HL-60/S4 treated with retinoic acid at 250 ng/mL for 4 days and 3 days (cell line): ENCODE data around the gene DNAL4.
"Not testable (repeated sequence)": the region's sequence is repeated elsewhere in the genome, so short reads cannot be mapped to it uniquely, and the experiment has no call there.

ENCODE experiments used
- in situ Hi-C: fragments of 300-500 bp; cut with MboI; formaldehyde crosslinking; loops from 2 replicates; pipeline ENCODE4 v1.7.0; 2022; ENCODE audit warnings: low sequenced_read_pairs

The DNAL4 gene

DNA sequence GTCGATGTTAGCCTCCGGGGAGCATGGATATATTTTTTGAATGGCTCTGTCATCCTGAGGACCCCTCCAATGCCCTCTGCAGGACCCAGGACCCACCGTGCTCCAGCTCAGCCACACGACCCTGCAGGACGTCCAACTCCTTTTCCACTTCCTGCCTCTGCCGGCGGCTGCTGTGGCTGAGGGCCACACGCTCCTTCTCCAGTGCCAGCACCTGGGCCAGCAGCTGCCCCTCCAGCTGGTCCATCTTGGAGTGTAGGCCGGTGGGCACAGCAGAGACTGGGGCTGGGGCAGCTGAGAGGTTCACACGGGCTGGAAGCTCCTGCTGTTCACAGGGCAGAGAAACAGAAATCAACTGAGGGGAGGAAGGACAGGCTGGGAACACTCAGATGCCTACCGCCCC lies 34.2 kb upstream of the DNAL4 start:
- in situ Hi-C loops = no loop called here

DNA sequence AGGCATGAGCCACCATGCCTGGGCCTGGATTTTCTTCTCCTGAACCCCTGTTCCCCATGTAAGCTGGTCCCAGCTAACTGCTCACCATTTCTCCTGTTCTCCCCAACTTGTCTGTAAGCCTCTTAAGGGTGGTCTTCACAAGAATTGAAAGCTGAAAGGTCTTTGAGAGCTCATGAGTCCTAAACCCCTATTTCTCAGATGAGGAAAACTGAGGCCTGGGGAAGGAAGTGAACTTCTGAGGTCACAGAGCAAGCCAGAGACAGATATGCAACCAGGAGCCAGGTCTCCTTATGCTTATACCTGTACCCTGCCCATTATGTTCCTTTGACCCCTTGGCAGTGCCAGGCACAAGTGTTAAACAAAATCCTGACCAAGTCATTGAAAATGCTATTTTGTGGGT lies 33.6 kb upstream of the DNAL4 start:
- in situ Hi-C loops = no loop called here

DNA sequence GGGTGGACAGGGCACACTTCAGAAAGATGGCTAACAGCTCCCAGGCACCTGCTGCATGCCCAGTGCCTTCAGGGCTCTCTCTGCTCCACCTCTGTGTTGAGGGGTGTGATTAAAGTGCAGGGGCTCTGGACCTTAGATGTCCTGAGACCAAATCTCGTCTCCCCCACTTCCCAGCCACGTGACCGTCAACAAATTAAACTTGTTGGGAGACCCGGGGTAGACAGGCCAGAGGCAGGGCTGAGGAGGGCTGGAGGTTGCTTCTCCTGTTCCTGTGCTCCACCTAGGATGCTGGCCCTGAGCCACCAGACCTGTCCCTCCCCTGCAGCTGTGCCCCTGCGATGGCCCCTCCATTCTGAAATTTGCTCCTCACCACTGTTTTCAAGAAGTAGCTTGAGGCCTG lies 32.9 kb upstream of the DNAL4 start:
- in situ Hi-C loops = no loop called here

DNA sequence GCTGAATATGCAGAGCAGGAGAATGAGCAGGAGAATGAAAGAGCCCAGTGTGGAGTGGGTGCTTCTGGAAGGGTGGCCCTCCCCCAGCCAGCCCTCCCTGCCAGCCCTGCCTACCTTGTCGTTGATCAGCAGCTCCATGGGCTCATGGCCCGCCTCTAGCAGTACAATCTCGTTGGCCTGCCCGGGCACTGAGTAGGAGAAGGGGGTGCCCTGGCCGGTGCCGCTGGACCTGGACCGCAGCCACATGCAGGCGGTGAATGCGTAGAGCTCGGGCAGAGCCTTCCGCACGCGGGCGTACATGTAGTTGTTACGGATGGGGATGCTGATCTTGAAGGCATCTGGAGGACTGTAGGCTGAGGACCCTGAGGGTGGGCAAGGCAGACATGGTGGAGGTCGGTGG lies 32.4 kb upstream of the DNAL4 start:
- in situ Hi-C loops = no loop called here

DNA sequence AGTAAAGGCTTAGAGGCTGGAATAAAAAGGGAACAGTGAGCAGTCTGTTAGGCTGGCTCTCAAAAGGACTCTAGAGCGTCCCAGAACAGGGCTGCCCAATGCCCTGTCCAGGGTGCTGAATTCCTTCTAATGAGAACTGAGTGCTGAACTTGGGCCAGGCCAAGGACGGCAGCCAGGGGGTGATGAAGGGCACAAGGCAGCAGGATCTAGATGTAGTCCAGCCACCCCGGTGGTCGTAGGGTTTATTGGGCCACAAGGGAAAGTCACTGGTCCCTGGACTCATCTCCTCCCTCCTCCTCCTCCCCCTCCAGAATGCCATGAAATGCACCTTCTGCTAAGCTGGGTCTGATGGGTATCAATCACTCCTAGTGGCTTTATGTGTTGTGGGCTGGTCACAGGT lies 30.6 kb upstream of the DNAL4 start:
- in situ Hi-C loops = no loop called here

DNA sequence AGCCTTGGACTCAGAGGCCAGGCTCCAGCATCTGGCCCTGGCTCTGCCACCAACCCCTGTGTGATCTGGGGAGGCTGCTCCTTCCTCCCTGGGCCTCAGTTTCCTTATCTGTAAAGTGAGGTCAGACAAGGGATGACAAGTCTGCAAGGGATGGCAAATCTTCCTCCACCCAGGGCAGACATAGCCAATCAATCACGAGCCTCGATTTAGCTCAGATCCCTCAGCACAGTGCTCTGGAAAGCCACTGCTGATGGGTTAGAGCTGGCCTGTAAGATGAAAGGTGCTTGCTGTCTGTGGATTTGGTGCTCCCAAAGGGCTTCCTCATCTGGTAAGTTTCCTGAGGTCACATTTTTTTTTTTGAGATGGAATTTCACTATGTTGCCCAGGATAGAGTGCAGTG lies 29.7 kb upstream of the DNAL4 start:
- in situ Hi-C loops = no loop called here

DNA sequence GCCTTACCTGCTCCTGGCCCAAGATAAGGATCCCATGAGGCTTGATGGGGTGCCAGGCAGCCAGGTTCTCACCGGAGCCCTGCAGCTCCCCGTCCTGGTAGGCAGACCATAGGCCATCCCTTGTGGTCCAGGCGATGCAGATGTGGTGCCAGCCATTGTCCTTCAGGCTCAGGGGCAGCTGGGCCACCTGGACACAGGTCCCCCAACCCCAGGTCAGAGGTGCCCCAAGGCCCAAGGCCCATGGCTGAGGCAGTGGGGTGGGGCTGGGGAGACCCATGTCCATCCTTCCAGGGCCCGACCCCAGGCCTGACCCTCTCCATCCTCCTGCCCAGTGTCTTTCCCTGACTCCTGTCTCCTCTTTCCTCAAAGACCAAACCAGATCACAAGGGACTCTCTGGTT lies 29.1 kb upstream of the DNAL4 start:
- in situ Hi-C loops = no loop called here

DNA sequence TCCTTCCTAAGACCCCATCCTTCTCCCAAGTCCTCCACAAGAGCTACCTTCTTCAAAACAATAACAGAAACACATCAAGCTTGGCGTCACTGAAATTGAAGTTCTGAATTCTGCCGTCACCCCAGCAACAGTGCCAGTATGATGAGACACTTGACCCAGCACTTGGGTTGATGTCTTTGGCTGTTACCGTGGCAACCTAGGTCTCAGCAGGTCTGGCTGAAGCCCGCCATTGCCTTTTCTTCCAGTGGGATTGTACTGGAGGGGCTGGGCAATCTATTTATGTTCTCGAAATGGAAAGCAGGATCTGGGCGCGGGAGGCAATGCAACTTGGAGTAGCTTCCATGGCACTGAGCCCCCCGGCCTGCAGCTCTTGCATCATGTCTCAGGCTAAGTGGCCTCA lies 26.1 kb upstream of the DNAL4 start:
- in situ Hi-C loops = no loop called here

DNA sequence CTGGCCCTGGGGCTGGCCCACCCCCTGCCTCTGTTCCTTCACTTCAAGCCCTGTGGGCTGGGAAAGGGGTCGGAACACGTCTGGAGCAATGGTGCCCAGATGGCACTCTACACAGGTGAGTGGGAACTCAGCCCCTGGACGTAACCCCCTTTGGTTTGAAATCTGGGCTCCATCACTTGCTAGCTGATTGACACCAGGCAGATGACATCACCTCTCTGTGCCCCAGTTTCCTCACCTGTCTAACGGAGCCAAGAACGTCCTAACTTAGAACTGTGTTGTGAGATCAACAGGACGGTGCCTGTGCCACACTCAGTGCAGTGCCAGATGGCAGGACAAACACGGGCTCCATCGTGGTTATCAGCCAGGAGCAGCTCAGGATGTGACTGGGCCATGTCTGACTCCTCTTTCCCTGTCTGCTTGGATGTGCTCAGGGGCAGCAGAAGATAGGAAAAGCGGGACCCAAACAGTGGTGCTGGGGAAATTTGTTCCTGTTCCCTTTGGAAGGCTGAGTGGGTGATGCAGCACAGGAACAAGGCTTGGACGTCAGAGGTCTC lies 25.5 kb upstream of the DNAL4 start:
- in situ Hi-C loops = no loop called here

DNA sequence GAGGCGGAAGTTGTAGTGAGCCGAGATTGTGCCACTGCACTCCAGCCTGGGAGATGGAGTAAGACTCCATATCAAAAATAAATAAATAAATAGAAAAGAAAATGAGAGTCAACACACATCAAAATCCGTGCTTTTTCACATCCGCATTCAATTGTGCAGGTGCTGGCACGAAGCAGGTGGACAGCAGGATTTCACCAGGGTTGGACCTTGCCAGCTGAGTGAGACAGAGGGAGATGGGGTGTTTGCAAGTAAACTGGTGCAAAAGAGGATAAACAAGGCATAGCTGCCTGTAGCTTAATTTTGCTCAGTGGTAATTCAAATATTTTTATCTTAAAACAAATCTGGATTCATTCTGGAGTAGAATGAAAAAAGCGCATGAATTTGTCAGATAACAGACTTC lies 23.3 kb upstream of the DNAL4 start:
- in situ Hi-C loops = no loop called here

DNA sequence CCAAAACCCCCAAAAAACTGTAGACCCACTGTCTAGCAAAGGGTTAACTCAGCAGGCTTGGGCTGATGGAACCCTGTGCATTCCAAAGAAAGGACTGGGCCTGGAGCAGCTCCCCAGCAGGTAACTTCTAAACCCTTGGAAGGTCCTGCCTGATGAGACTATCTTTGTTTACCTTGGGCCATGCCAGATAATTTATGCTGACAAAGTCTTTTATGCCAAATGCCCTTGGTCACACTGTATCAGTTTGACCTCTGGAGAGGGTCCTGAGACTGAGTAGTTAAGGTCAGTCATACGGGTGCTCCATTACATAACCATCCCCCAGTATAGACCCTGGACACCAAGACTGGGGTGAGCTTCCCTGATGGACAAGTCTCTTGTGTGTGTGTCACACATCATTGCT lies 21.9 kb upstream of the DNAL4 start:
- in situ Hi-C loops = no loop called here

DNA sequence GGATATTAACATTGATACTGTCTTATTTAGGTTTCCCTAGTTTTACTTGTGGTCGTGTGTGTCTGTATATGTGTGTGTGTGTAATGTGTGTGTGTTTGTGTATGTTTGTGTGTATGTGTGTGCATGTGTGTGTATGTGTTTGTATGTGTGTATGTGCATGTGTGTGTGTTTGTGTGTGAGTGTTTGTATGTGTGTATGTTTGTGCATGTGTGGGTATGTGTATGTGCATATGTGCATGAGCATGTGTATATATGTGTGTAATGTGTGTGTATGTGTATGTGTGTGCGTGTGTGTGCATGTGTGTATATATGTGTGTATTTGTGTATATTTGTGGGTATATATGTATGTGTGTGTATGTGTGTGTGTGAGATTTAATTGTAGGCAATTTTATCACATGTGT lies 17.3 kb upstream of the DNAL4 start:
- in situ Hi-C loops = no loop called here

DNA sequence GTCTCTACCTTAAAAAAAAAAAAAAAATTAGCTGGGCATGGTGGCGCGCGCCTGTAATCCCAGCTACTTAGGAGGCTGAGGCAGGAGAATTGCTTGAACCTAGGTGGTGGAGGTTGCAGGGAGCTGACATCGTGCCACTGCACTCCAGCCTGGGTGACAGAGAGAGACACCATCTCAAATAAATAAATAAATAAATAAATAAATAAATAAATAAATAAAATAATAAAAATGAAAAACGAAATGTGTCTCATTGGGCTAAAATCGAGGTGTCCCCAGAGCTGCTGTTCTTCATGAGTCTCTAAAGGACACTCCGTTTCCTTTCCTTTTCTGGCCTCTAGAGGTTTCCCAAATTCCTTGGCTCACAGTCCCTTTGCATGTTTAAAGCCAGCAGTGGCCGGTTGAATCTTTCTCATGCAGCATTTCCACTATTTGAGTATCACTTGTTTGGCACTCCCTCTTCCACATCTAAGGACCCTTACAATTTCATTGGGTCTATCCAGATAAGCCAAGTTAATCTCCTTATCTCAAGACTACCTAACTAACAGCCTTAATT lies 11.2 kb upstream of the DNAL4 start:
- in situ Hi-C loops = not testable (repeated sequence)

DNA sequence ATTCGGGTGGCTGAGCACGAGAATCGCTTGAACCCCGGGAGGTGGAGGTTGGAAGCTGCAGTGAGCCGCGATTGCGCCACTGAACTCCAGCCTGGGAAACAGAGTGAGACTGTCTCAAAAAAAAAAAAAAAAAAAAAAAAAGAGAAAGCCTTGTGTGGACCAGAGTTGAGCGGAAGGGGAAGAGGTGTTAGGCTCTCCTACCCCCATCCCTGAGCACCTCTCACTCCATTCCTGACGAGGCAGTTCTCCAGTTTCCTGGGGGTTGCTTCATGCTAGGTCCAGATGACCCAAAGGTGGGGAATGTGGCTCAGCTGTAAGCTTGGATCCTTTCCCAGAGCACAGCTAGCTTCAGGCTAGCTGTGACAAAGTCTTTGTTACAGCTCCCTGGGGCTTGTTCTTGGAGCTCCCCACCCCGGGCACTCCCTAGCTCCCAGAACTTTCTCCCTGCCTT lies 8.8 kb upstream of the DNAL4 start:
- in situ Hi-C loops = no loop called here

DNA sequence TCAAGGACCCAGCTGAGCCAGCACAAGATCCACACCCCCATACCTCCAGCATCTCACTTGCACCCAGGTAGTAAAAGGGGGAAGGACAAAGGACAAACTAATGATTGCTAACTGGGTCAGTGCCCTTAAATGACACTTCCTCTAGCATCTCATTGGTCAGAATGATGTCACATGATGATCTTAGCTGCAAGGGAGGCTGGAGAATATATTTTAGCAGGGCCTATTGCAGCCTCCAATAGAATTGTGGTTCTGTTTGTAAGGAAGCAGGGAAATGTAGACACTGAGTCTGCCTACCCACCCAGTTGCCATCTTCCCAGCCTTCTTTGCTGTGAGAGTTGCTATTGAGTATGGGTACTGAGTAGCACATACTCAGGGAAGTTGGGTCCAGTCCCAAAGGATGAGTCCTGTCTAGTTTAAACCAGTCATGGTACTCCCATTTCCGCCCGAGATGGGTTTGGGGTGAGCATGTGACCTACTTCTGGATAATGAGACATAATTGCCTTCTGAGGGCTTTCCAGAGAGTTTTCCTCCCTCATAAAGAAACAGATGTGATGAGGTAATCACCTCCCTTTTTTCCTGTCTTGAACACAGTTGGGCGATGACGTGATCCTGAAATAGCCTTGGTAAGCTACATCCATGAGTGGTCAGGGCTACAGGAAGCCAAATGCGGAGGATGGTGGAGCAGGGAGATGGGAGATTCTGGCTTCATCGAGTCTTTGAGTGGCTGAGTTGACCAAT lies 5.5 kb upstream of the DNAL4 start:
- in situ Hi-C loops = no loop called here

DNA sequence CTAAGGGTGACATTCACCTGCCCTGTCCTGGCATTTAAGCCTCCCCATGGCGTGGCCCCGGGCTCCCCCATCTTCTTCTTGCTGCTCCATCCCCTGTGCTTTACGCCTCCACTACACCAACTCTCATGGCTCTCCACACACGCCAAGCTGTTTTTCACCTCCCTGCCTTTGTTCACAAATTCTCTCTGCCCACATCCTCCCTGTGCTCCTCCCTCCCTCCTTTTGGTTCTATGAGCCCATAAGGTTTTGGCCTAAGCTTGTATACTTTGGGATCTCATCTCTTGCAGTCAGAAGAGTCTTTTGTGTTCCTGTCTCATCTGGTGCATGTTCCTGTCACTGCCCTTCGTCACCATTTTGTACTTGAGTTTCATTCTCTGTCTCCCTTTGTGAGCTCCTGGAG lies 4.6 kb upstream of the DNAL4 start:
- in situ Hi-C loops = no loop called here

DNA sequence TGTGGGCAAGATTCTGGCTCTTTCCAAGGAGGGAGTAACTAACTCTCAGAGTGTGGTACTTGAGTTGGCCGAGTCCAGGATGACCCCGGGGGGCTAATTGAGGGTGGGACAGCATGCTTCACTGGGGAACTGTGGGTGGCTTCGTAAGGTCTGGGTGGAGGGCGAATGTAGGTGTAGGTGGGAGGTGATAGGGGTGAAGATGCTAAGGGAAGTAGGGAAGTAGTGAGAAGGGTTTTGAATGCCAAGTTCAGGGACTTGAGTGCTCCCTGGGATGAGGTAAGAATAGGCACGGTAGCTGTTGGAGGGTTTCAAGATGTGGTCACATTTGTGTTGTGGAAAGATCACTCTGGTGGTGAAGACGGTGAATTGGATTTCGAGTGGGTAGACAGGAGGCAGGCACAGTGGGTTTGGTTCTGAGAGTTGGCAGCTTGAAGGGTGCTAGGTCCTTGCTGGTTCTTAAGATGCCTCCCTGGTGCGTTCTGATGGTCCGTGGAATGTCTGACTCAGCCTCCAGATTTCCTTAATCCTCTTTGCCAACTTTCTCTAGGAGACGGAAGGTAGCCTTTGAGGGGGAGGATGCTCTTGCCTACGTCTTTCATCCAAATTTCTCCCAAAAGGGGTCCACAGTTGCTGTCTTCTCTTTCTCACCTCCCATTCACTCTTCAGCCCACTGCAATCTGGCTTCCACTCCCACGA lies 2.5 kb upstream of the DNAL4 start:
- in situ Hi-C loops = no loop called here

DNA sequence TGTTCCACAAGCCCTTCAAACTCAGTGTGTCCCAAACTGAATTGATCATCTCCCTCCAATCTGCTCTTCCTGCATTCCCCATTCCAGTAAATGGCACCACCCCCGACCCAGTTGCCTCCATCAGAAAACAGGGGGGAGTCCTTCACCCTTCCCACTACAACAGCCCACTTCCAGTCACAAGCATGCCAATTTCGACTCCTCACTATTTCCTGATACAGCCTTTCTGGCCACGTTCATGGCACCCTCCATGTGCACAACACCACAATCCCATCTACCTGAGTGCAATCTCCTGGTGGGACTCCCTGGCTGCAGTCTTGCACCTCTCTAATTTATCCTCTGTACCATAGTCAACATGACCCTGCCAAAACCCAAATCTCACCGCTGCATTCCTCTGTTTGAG lies 1.6 kb upstream of the DNAL4 start:
- in situ Hi-C loops = no loop called here

DNA sequence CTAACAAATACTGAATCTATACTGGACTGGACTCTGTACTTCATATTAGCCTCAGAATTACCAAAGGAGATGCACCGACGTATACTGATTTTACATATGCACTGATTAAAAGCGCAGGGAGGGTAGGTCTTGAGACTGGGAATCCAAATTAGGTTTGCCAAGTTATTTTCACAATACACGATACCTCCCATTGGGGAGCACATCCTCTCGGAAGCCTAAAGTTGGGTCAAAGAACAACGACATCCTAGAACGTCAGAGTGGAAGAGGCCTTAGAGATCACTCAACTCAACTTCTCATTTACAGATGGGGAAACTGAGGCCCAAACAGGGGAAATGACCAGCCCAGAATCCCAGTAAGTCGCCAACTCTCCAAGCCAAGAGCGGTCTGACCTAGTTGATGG lies 626 bp downstream of the DNAL4 start:
- in situ Hi-C loops = no loop called here

DNA sequence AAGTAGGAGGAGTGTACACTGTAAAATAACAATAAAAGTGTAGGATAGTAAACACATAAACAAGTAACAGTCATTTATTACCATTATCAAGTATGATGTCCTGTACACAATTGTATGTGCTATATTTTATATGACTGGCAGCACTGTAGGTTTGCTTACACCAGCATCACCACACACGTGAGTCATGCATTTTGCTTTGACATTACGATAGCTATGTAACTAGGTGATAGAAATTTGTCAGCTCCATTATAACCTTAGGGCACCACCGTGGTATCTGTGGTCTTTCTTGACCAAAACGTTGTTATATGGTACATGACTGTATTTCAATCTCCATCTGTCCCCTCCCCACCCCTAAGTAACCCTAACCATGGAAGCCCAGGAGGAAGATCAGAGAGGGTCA lies 1.1 kb downstream of the DNAL4 start:
- in situ Hi-C loops = no loop called here

DNA sequence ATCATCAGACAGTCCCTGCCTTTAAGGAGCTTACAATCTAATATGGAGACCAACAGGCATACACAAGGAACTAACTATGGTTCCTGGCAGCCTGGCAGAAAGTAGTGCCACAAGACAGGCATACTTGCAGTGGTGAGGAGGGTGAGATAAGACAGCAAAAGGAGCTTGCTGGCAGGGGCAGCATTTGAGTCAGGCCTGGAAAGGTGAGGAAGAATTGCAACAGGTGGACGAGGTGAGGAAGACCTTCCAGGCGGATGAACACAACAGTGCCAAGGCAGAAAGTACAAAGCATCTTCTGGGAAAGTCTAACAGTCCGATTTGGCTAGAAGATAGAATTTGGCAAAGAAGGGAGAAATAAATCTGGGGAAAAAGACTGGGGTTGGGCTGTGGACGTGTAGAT lies 4.3 kb downstream of the DNAL4 start:
- in situ Hi-C loops = no loop called here

DNA sequence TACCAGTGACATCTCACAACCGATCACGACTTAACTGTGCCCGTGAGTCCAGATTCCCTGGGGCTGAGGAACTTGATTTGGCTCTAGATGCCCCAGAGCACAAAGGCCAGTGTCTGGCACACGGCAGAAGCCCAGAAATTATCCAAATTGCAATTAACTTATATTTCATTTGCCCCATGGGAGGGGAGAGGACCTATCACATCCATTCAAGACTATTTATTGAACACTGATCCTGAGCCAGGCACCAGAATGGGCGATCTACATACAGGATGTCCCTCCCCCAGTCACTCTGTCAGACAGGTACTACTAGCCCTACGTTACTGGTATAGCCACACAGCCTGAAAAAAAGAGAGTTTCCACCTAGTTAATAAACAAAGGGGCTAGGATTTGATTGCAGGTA lies 5.1 kb downstream of the DNAL4 start:
- in situ Hi-C loops = no loop called here
